ENCODE data around the gene SLX4IP. TPM values are rescaled to one million over a fixed set of nuclear protein-coding genes. Genes with fewer than 3 reads are reported as not detected.

The SLX4IP gene
- total and polyA plus RNA-seq, 2 donors (not counting 3 experiments of a cell fraction or from before 2014, with no cell fraction given) = 1.9 to 4.5 TPM

- Histone ChIP-seq H3K9ac (replicated peaks; ENCODE audit: extremely low read depth, insufficient read depth, low read length) (no peak overlapping the region), H3K36me3 (ENCODE audit: control insufficient read depth in 2 of 2, extremely low read depth in 1 of 2, insufficient read depth in 2 of 2, low read length in 2 of 2) (no peaks in the 10 kb centered on the region), H3K27ac (ENCODE audit: insufficient read depth, low read depth, low read length) (no peak overlapping the region), H3K27me3 (ENCODE audit: control insufficient read depth in 2 of 2, insufficient read depth in 2 of 2, low read length in 2 of 2) (no peaks in the 10 kb centered on the region), H4K20me1 (replicated peaks; ENCODE audit: control insufficient read depth, extremely low read depth, insufficient read depth, low read length) (no peaks in the 10 kb centered on the region), H2AFZ (ENCODE audit: low read depth, low read length) (no peak overlapping the region), H3K4me2 (ENCODE audit: insufficient read depth, low read length) (no peak overlapping the region), H3K4me1 (ENCODE audit: control insufficient read depth, extremely low read depth, insufficient read depth, low read length) (no peaks in the 10 kb centered on the region), H3K4me3 (replicated peaks in 1 of 3; ENCODE audit: insufficient read depth in 1 of 3, low read depth in 1 of 3, low read length in 3 of 3) (no peak overlapping the region), H3K9me1 (replicated peaks; ENCODE audit: control insufficient read depth, extremely low read depth, insufficient read depth, low read length) (no peaks in the 10 kb centered on the region), H3K9me3 (replicated peaks; ENCODE audit: control insufficient read depth, insufficient read depth, low read length) (no peaks in the 10 kb centered on the region), H3K79me2 (ENCODE audit: control insufficient read depth, insufficient read depth, low read length) (no peaks in the 10 kb centered on the region)
- ChIA-PET POLR2A (no interaction called here), CTCF (no interaction called here)
- DNase-seq (ENCODE audit: low read depth, low spot score) = no peak
- no TSS peak for BruUV-seq (replicated peaks)
- dilution Hi-C loops (cut with MboI; ENCODE audit: extremely low pct_ligation_motif_present, low sequenced_read_pairs) (no loop called here), intact Hi-C loops (cut with micrococcal nuclease) (no loop called here)
- no peak for FAIRE-seq
- no peak for TF ChIP-seq POLR2AphosphoS5 (IDR thresholded peaks at IDR 0.05; ENCODE audit: insufficient read depth, low read depth, low read length)
- TF ChIP-seq MAX (IDR thresholded peaks at IDR 0.05; ENCODE audit: insufficient read depth, insufficient read length) = no peak
- no peak for TF ChIP-seq CTCF (IDR thresholded peaks at IDR 0.05; ENCODE audit: extremely low read depth in 1 of 2, insufficient read depth in 1 of 2, low read depth in 1 of 2, low read length in 2 of 2)
- TF ChIP-seq GATA2 (IDR thresholded peaks at IDR 0.05; ENCODE audit: insufficient read depth, insufficient read length, low read depth, low read length) = no peak
- TF ChIP-seq JUN (IDR thresholded peaks at IDR 0.05; ENCODE audit: borderline replicate concordance, insufficient read depth, insufficient read length, low read depth) = no peak
- no peak for TF ChIP-seq FOS (IDR thresholded peaks at IDR 0.05; ENCODE audit: borderline replicate concordance, insufficient read depth, low read length)
- no peak for TF ChIP-seq MYC (IDR thresholded peaks at IDR 0.05; ENCODE audit: low read depth, low read length)
- no peak for TF ChIP-seq EZH2 (IDR thresholded peaks at IDR 0.05; ENCODE audit: borderline replicate concordance, low read depth, low read length, severe bottlenecking)
- TF ChIP-seq POLR2A (IDR thresholded peaks at IDR 0.05; ENCODE audit: low read depth, low read length) = no peak
Observed at GRCh38 chr20:10398834-10399369, 36.2 kb upstream of the SLX4IP start.
